Stimulated activated CD4-positive, alpha-beta T cell treated with anti-CD3 and anti-CD28 coated beads, Interleukin-2, amount 100 ng/mL, for 24 hours (primary cell): ENCODE data around the gene FRMD5.
"Not testable (repeated sequence)": the region's sequence is repeated elsewhere in the genome, so short reads cannot be mapped to it uniquely, and the experiment has no call there.

Experiments used
- DNase-seq, 2 donors: peaks; one replicate each; pipeline ENCODE4 v3.0.0-alpha.2; 2020

Gene FRMD5

DNA sequence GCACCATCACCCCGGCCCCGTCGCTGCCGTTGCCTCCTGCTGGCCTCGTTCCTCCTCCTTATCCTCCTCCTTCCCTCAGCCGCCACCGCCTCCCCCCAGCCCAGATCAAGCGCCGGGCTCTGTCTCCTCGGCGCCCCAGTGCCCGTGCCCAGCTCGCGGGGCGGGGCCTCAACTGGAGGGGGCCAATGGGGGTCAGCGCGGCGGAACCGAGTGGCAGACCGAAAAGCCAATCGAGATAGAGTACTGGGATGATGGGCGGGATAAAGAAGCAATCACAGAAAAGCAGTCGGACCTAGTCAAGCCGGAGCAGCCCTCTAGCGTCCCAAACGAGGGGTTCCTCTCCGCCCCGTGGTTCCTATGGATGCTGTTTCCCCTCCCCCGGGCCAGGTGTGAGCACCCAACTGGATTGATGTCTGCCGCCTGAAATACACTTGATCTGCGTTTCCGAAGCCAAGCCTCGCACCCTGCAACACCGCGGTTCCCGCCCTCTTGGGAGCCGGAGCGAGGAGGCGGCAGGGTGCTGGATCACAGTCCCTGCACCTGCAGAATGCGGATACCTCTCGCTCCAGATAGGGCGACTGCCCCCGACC lies at the start of gene FRMD5:
Gene FRMD5, minus strand, starts transcription at position 121 of the 590 bp plus-strand sequence.
- DNase-seq: peak; percentile 87 to 89

DNA sequence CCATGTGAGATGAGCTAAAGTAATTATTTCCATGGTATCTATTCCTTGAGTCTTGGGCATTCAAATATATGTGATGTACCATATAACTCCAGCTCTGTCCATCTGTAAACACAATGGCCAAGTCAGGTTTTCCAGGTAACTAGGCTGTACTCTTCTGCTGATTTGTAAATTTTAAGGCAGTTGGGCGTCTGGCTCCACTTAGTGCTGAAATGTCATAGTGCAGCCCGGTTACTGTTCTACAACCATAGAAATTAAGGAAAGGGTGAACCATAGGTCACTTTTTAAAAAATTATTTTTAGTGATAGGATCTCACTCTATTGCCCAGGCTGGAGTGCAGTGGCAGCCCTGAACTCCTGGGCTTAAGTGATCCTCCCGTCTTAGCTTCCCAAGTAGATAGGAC lies 48.8 kb upstream of the FRMD5 start:
- DNase-seq: no peak

DNA sequence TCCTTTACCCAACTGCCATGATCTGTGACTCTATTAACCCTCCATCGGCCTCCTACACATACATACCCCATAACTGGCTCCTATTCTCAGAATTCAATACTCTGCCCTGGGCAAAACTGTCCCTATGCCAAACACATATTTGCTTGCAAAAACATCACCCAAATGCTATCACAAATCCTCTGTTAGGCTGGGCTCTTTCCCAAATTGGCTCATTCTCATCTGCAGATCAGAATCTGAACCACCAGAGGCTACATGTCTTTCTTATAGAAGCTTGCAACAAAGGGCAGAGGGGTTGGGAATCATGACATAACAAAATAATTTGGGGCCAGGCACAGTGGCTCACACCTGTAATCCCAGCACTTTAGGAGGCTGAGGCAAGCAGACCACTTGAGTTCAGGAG lies 48.1 kb upstream of the FRMD5 start:
- no peak for DNase-seq

DNA sequence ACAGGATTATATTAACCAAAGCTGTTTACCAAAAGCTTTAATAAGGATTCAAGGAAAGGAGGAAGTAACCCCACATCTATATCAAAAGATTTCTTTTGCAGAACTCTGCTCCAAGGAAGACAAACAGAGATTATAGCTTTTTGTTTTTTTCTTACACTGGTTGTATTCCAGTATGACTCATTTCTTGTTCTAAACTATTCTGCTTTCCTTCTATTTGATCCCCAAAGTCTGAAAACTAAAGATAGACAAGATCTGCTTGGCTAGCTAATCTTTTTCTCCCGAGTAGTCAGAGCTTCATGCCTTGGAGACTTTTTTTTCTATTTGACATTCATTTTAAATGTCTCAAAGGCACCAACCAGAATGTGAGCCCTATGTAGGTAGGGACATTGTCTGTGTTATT lies 36.8 kb upstream of the FRMD5 start:
- no peak for DNase-seq

DNA sequence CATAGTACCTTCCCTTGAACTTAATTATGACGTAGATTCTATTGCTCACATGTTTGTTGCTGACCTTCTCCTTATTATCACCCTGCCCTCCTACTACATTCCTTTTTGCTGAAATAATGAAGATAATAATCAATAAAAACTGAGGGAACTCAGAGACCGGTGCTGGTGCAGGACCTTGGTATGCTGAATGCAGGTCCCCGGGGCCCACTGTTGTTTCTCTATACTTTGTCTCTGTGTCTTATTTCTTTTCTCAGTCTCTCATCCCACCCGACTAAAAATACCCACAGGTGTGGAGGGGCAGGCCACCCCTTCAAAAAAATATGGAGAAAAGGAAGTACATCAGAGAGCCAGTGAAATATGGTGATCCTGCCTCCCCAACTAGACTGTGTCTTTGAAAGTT lies 34.2 kb upstream of the FRMD5 start:
- DNase-seq: not testable (repeated sequence)

DNA sequence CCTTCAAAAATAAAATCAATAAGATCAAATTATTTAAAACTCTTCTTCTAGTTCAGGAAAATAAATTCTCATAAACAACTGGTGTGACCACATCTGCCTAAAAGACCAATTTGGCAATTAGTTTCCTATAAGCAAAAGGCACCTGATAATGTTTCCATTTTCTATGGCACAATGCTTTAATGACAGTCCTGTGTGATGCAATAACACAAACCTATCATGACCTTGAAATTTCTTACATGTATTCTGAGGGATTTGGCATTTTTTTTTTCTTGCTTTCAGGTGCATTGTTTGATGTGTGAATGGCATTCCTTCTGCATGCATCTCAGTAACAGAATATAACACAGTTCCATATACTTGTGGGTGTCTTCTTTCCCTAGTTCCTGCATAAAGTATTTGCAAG lies 32.5 kb upstream of the FRMD5 start:
- no peak for DNase-seq

DNA sequence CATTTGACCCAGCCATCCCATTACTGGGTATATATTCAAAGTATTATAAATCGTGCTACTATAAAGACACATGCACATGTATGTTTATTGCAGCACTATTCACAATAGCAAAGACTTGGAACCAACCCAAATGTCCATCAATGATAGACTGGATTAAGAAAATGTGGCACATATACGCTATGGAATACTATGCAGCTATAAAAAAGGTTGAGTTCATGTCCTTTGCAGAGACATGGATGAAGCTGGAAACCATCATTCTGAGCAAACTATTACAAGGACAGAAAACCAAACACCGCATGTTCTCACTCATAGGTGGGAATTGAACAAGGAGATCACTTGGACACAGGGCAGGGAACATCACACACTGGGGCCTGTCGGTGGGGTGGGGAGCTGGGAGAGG lies 31.9 kb upstream of the FRMD5 start:
- DNase-seq: not testable (repeated sequence)

DNA sequence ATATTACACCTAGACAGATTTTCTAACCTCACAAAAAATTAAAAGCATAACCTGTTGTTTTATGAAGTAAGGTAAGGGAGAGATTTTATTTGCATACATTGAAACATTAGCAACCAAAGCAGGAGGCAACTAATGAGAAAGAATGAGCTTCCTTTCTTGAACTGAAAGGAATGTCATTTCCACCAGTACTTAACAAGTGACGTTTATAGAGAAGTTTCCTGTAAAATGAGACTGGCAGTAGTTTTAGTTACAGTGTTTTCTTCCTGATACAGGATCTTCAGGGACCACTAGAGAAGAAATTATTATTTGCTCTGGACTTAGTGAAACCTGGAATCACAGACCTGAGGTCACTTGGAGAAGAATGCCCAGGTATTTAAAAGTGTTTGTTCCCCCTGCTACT lies 27.4 kb upstream of the FRMD5 start:
- no peak for DNase-seq

DNA sequence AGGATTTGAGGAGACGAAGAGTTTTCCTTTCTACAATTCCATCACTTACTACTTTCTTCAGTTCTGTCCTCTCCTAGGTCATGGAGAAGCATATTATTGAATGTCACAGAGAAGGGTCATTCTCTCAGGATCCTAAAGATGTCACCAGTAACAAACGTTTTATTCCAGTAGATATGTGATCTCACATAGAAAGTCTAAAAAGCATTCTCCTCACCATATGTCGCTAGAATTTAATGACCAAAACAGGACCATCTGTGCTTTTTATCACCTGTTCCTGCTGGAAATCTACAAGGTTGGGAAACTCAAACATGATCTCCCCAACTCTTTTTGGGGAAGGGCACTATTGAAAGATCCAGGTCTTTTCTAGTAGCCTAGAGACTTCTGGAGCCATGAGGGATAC lies 24.0 kb upstream of the FRMD5 start:
- no peak for DNase-seq

DNA sequence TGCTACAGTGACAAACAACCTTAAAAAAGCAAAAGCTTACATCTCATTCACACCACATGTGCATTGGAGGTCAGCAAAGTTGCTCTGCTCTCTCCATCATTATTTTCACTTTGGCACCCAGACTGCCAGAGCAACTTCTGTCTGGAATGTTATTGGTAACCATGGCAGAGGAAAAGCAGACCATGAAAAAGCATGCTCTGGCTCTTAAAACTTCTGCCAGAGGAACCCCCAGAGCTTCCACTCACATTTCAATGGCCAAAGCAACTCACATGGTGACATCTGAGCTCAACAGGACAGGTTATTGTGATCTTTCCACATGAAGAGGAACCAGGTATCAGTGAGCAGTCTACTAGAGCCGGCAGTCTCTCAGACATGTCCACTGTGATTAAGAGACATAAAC lies 21.9 kb upstream of the FRMD5 start:
- no peak for DNase-seq

DNA sequence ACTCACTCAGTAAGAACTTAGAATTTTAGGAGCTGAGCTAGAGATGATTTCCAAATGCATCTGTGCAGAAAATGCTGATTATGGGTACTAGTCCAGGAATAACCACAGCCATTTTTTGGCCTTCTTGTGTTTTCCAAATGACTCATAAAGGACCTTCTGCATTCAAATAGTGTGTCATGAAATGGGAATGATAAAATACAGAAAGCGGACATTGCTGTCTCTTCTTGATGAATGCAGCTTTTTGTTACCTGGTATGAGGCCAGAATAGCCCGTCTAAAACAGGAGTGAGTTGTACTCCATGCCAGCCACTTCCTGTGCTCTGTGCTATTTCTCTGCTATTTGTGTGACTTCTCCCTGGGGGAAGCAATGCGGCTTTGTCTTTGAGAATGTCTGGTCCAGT lies 20.5 kb upstream of the FRMD5 start:
- no peak for DNase-seq

DNA sequence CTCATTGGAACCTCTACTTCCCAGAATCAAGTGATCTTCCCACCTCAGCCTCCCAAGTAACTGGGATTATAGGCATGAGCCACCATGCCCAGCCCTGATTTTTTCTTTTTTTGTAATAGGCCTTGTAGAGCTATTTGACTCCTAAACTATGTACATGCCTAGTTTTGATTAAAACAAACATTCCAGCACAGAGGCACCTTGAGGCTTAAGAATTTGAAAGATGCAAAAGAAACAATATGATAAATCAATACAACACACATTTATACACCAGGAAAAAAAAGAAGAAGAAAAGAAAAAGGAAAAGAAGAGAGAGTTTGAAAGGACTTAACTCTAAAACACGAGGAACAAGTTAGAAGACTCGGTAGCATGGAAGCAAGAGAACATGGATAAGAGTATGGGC lies 13.9 kb upstream of the FRMD5 start:
- DNase-seq: no peak

DNA sequence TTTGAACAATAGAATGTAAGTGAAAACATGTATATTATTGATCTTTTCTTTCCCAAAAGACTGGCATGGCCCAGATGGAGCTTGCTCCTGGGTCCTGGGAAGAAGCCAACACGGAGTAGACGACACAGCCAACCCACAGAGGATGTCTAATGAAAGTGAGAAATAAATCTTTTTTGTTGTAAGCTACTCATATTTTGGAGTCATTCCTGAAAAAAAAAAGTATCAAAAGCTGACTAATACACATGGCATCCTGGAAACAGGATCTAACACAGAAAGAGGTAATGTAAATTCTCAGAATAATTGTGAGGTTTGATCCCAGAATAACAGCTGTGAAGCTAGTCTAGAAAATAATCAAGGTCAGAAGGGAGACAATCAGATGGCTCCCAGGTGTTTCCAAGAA lies 12.6 kb upstream of the FRMD5 start:
- no peak for DNase-seq

DNA sequence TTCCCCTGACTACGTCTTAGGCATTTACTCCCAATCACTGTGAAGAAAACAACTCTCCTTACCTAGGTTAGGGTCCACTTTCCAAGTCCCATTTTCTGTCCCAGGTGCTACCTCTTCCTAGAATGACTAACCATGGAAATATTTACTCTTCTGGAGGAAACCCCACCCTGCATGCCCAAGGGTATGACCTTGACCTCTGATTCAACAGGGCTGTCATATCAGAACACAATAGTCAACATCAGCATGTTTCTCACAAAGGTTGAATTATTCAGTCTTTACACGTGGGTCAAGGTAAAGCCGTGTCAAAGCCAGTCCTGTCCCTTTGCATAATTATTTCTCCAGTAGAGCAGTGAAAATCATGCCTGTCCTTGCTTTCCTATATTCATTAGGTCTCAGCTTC lies 4.3 kb upstream of the FRMD5 start:
- no peak for DNase-seq

DNA sequence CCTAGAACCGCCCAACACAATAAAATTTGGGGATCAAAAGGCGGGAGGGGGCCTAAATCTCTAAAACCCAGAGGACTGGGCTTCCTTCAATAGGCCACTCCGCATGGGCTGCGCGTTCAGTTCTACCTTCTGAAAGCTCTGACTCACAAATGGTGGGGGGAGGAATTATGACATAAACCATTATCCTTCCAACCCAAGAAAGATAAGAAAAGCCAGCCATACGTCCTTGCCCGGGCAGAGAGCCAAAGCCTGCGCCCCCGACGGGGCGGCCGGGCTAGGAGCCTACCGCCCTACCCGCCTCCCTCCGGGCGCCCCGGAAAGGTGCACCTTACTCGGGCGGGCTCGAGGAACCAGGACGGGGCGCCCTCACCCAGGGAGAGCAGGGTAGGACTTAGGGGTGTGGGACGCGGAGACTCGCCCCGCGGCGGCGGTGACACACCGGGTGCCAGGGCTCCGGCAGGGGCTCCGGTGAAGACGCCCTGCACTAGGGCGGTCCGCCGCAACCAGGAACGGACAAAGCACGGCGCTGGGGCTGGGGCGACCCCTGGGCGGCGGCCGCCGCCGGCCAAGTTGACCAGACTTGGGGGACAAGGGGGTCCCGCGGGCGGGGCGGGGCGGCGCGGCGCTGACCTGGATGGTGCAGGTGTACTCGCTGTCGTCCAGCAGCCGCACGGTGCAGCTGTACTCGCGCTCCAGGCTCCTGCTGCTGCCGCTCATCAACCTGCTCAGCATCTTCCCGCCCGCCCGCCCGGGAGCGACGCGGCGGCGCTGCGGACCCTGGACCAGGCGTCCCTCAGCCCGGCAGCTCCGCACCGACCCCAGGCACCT lies 534 bp downstream of the FRMD5 start:
- peak; percentile 30 to 53 for DNase-seq

DNA sequence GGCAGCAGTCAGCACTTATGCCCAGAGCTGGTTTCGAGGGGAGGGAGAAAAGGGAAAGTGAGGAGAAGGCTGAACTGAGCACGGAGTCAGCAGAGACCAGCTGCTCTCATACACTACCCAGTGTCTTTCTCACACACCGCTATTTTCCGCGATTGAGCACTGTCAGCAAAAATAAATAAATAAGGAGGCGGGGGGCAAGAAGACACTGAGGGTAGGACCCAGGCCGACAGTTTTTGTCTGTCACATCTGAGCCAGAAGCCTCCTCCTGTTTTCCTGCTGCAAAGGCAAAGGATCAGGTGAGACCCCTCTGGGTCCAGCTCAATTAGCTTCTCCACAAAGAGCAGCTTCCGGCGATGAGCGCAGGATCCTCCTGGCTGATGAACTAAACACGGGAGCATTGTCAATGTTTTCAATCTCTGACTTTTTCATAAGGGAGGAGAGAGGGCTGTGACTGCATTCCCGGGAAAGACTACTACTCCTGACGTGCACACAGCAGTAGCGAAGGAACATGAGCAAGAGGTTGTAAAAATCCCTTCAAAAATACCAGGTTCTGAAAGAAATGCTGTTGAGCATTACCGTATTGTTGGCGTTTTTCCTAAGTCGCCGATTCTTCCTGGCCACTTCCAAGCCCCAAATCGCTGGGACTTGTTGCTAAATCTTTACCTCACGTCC lies 1.3 kb downstream of the FRMD5 start:
- no peak for DNase-seq

DNA sequence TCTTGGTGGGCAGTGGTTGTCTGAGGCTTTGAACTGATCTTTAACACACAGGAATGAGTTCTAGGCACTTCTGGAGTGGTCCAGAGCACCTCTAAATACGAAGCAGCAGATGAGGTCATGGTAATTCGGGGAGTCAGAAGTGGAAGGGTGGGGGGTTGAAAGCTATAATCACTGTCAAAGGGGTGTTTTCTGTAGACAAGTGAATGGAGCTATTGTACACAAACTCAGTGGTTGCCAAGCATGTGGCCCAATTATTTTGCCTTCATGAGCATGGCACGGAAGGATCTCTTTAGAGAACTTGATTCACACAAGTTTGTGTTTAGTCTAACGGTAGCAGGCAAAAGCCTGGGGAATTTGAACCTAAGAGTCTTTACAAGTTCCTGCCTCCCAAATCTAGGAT lies 6.3 kb downstream of the FRMD5 start:
- no peak for DNase-seq

DNA sequence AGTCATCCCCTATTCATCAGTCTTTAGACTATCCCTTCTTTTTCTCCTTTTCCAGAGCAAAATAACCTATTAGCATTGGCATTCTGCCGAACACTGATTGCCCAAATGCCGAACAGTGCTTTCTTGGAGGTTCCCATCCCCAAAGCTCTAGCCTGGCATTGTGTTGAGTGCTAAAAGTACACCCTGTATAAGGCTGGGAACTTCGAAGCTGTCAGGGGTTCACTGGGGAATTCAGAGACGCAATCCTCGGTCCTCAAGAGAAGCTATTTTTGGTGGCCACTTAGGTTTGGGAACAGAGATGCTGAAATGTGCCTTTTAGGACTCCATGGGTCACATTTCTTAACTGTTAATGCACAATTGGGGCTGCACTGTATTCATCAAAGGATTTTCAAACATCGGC lies 8.4 kb downstream of the FRMD5 start:
- no peak for DNase-seq

DNA sequence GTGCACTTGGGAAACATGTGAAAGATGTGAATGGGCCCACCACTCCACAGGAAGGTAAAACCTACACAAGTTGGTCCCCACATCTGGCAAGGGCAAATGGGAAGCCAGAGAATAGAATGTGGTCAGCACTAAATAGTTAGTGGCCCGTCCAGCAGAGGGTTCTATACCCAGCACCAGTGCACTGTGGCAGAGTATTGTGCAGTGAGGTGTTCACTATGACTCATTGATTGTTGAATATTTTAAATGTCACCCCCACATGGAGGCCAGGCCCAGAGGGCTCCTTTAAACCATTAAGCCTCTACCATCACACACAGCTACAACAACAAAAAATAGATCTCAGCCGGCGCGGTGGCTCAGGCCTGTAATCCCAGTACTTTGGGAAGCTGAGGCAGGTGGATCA lies 11.7 kb downstream of the FRMD5 start:
- DNase-seq: no peak

DNA sequence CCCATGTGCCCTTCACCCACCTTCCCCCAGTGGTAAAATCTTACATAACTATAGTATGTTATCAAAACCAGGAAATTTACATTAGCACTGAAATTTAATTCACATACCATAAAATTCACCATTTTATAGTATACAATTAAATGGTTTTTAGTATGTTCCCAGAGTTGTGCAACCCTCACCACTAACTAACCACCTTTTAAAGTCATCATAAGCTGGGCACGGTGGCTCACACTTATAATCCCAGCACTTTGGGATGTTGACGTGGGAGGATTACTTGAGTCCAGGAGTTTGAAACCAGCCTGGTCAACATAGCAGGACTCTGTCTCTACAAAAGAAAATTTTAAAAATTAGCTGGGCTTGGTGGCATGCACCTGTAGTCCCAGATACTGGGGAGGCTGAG lies 13.7 kb downstream of the FRMD5 start:
- DNase-seq: no peak

DNA sequence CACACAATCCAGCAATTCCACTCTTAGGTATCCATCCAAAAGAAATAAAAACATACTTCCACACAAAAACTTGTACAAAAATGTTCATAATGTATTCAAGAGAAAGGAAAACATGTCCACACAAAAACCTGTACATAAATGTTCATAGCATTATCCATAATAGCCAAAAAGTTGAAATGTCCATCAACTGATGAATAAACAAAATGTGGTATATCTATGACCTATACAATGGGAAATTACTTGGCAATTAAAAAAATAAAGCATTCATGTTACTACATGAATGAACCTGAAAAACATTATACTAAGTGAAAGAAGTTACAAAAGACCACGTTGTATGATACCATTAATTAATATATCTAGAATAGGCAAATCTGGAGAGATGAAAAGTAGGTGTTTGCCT lies 17.9 kb downstream of the FRMD5 start:
- no peak for DNase-seq

DNA sequence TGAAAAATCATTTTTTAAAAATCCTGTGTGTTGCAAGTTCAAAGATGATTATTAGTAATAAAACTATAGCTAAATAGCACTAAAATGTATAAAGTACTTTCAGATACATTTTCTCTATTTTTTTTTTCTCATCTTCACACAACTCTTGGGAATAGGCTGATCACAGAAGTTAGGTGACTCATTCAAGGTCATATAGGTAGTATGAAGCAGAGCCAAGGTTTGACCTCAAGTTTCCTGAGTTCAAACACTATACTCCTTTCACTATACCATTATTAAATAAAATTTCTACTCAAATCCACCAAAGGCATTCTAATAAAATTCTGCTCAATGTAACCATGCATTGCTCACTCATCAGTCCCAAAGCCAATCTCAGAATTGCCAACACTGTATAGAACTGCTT lies 21.3 kb downstream of the FRMD5 start:
- DNase-seq: no peak

DNA sequence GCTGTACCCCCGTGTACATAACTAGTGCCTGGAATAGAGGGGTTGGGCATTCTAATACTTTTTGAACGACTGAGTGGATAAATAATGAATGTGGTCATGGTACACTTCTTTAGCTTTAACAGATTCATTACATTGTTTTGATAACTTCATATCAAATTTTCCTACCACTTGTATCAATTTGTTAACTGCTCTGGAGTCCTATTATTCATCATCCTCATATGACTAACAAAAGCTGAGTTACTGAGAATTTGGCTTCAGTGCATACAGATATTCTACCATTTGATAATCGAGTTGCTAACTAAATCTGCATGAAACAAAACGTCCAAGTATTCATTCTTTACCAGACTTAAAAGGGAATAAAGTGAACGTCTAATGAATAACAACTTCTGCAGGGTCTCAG lies 31.7 kb downstream of the FRMD5 start:
- DNase-seq: no peak

DNA sequence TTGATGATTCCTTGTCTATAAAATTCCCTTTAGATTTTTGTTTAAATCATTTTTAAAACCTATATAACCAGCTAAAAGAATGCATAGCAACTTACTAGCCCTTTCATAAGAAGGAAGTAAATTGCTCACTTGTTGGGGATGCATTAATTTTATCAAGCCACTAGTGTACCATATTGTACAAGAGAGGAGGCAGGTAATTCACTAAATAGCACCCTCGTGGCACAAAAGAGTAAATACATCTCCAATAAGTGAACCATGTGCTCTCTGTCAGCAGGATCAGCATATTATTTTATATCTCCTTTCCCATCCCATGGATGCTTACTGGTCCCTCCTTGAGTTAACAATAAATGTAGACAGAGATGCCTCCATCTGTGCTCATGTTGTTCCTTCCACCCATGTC lies 34.3 kb downstream of the FRMD5 start:
- no peak for DNase-seq
